ENCODE results near the gene SPINK14.

Gene SPINK14

GRCh38 chr5:148202531-148203203 is 34.3 kb downstream of the SPINK14 start, which contains the start of gene SPINK6:
Gene SPINK6, plus strand, starts transcription at chr5:148203042. Its CDS starts 55 bp downstream, at chr5:148203097.
- TF ChIP-seq REST (IDR thresholded peaks at IDR 0.05; ENCODE audit: insufficient read depth in 1 of 2, low read depth in 2 of 2, low read length in 2 of 2) (no peak), TAF1 (IDR thresholded peaks at IDR 0.05; ENCODE audit: borderline replicate concordance, insufficient read depth, low read length) (no peak), FOXP2 (optimal IDR thresholded peaks at IDR 0.05; ENCODE audit: borderline replicate concordance, extremely low read depth, extremely low read length, insufficient read depth) (no peak), SIN3A (IDR thresholded peaks at IDR 0.05; ENCODE audit: borderline replicate concordance, insufficient read depth, low read length) (no peak), POLR2AphosphoS5 (IDR thresholded peaks at IDR 0.05; ENCODE audit: low read depth, low read length) (no peak)

GRCh38 chr5:148205044-148205806 is 36.9 kb downstream of the SPINK14 start:
- TF ChIP-seq TAF1 (IDR thresholded peaks at IDR 0.05; ENCODE audit: borderline replicate concordance, insufficient read depth, low read length), result no peak
- TF ChIP-seq FOXP2 (optimal IDR thresholded peaks at IDR 0.05; ENCODE audit: borderline replicate concordance, extremely low read depth, extremely low read length, insufficient read depth), result no peak
- no peak for TF ChIP-seq POLR2AphosphoS5 (IDR thresholded peaks at IDR 0.05; ENCODE audit: low read depth, low read length)
- no peak for TF ChIP-seq SIN3A (IDR thresholded peaks at IDR 0.05; ENCODE audit: borderline replicate concordance, insufficient read depth, low read length)
- no peak for TF ChIP-seq REST (IDR thresholded peaks at IDR 0.05; ENCODE audit: insufficient read depth in 1 of 2, low read depth in 2 of 2, low read length in 2 of 2)

GRCh38 chr5:148205865-148206264 is 37.5 kb downstream of the SPINK14 start:
- TF ChIP-seq SIN3A (IDR thresholded peaks at IDR 0.05; ENCODE audit: borderline replicate concordance, insufficient read depth, low read length) (no peak), REST (IDR thresholded peaks at IDR 0.05; ENCODE audit: insufficient read depth in 1 of 2, low read depth in 2 of 2, low read length in 2 of 2) (no peak)

- no peak for TF ChIP-seq SIN3A (IDR thresholded peaks at IDR 0.05; ENCODE audit: borderline replicate concordance, insufficient read depth, low read length)
- TF ChIP-seq TAF1 (IDR thresholded peaks at IDR 0.05; ENCODE audit: borderline replicate concordance, insufficient read depth, low read length), result no peak
- no peak for TF ChIP-seq POLR2AphosphoS5 (IDR thresholded peaks at IDR 0.05; ENCODE audit: low read depth, low read length)
- no peak for TF ChIP-seq REST (IDR thresholded peaks at IDR 0.05; ENCODE audit: insufficient read depth in 1 of 2, low read depth in 2 of 2, low read length in 2 of 2)
- no peak for TF ChIP-seq FOXP2 (optimal IDR thresholded peaks at IDR 0.05; ENCODE audit: borderline replicate concordance, extremely low read depth, extremely low read length, insufficient read depth)
Observed at GRCh38 chr5:148206620-148207019, 38.3 kb downstream of the SPINK14 start.

Data from PFSK-1 (cell line).